GM08714 (cell line): ENCODE results near the gene KAZN.
"Not testable (repeated sequence)": the region's sequence is repeated elsewhere in the genome, so short reads cannot be mapped to it uniquely, and the experiment has no call there.

Experiments used
- H3K4me3 ChIP-seq: fragments of 200-500 bp; sonication (Bioruptor generic); 2 replicates; pipeline ENCODE4 v1.5.1; 2014; ENCODE audit warnings: mild to moderate bottlenecking, low read length, inconsistent platforms
- ZNF274 ChIP-seq: IDR thresholded peaks from 2 replicates; pipeline ENCODE4 v1.6.1; 2012; ENCODE audit warnings: mild to moderate bottlenecking, low read depth, low read length

Gene KAZN

GRCh38 chr1:14572861-14573260, 25.6 kb upstream of the KAZN start:
- no peak overlapping the region for H3K4me3 ChIP-seq
- no peak for TF ChIP-seq ZNF274

- no peak for TF ChIP-seq ZNF274
These were observed 22.3 kb upstream of the KAZN start for GRCh38 chr1:14576155-14576554.

DNA sequence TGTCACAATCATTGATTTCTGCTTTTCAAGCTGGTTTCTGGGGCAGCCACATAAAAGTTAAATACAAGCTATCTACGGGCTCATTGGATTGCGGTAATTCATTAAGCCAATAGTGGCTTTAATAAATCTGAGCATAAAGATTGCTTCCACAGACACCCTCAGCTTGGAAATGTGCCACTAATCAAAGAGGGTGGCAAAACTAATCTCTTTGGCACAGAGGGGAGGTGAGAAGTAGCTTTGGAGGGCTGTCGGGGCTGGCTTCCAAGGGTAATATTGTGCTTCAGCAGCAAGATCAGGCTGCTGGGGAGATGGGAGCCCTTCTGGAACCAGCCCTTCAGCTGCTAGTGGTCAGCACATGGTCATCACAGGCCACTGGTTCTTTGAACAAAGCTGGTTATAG, 21.2 kb upstream of the KAZN start:
- H3K4me3 ChIP-seq: no peak overlapping the region
- no peak for TF ChIP-seq ZNF274

More at GRCh38 chr1:14576155-14576554, 22.3 kb upstream of the KAZN start:
- H3K4me3 ChIP-seq: no peak overlapping the region

DNA sequence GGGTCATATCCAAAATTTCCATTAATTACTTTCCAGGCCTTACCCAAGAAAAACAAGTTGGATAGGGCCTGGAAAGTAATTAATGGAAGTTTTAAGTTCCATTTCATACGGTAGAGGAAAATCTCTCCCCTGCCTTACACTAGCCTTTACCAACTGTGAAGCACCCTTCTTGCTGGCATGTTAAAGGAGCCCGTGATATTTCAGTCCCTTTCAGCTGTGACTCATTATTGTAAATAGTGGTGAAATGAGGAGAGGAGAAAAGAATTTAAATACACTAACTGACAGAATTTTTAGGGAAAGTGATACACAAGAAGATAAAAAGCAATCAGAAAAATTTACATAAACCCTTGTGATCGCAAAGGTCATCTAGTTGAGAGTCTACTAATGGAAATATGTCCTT, 20.3 kb upstream of the KAZN start:
- no peak overlapping the region for H3K4me3 ChIP-seq
- no peak for TF ChIP-seq ZNF274

DNA sequence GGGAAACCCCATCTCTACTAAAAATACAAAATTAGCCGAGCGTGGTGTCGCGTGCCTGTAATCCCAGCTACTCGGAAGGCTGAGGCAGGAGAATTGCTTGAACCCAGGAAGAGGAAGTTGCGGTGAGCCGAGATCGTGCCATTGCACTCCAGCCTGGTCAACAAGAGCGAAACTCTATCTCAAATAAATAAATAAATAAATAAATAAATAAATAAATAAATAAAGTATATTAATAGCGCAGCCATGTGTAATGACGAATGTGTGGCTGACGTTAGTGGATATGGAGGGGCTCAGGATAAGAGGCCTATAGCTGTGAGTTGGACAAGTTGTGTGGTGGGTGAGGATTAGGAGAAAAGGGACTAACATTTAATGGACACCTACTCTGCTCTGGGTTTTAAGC, 18.2 kb upstream of the KAZN start:
- not testable (repeated sequence) for H3K4me3 ChIP-seq

- no peak for TF ChIP-seq ZNF274
- no peak overlapping the region for H3K4me3 ChIP-seq
These were observed 17.5 kb upstream of the KAZN start for GRCh38 chr1:14580986-14581385.

DNA sequence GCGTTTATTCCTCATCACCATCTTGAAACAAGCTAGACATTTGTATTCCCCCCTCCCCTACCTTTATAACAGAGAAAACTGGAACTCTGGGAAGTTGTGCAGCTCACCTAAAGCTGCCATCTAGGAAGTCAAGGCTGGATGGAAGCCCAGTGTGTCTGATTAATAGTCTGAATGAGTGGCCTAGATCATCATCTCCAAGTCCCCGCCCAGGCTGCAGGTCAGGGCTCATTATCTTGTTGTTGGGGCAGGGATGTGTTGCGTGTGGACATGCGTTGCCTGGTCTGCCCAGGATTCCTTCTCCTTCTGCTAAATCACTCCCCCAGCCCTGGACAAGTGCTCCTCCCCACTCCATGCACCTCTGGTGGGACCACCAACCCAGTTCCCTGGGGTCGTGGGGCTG, 14.7 kb upstream of the KAZN start:
- TF ChIP-seq ZNF274: no peak
- no peak overlapping the region for H3K4me3 ChIP-seq

DNA sequence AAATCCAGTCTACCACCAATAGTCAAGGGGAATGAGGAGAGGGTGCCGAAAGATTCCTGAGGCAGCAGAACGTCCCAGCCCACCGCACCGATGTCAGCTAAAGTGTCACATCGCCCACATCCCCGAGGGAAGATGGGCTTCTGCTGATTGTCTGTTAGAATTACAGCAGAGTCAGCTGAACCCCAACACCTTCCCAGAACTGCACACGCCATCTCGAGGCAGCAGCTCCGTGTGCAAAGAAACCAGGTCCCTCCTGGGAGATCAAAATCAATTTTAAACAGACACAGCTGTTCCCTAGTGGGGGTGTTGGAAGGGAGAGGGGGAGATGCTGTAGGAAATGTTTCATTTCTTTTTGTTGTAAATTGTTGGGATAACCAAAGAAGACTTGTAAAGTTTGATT, 12.8 kb upstream of the KAZN start:
- no peak overlapping the region for H3K4me3 ChIP-seq
- no peak for TF ChIP-seq ZNF274

GRCh38 chr1:14590411-14591180, 7.9 kb upstream of the KAZN start:
- TF ChIP-seq ZNF274: no peak
- H3K4me3 ChIP-seq: no peak overlapping the region

GRCh38 chr1:14591600-14591999, 6.9 kb upstream of the KAZN start:
- no peak overlapping the region for H3K4me3 ChIP-seq
- TF ChIP-seq ZNF274: no peak

DNA sequence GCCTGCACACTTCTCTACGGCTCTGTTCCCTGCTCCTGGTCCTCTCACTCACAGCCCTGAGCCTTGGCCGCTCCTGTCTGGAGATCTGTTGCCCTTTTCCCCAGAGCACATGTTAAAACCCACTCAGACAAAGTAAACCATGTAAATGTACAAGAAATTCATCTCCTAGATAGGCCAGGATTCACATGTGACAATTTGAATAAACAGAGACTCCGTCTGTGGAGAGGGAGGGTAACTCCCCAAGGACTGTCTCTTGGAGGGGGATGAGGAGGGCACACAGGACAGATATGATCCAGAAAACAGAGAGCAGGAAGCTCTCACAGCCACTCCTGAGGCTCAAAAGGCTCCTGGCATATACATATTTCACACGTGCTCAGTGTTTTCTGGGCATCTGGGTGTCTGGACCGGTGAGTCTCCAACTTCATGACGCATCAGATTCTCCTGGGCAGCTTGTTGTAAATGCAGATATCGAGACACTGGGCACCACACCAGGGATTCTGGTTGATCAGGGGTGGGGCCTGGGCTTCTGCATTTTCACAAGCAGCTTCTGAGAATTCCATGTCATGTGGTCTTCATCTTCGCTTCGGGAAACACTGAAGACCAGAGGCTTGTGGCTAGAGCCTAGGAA, 6.4 kb upstream of the KAZN start:
- no peak overlapping the region for H3K4me3 ChIP-seq
- no peak for TF ChIP-seq ZNF274

GRCh38 chr1:14593302-14593701, 5.2 kb upstream of the KAZN start:
- H3K4me3 ChIP-seq: no peak overlapping the region
- no peak for TF ChIP-seq ZNF274

- no peak for TF ChIP-seq ZNF274
- no peak overlapping the region for H3K4me3 ChIP-seq
These were observed 4.4 kb upstream of the KAZN start for GRCh38 chr1:14594045-14594444.

DNA sequence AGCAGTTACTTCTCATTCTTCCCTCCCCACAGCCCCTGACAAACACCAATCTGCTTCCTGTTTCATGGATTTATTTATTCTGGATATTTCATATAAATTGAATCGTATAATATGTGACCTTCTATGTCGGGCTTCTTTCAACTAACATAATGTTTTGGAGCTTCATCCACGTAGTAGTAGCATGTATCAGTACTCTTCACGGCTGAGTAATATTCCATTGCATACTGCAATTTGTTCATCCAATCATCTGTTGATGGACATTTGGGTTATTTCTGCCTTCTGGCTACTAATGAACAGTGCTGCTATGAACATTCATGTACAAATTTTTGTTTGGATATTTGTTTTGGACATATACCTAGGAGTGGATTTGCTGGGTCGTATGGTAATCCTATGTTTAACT, 1.9 kb upstream of the KAZN start:
- TF ChIP-seq ZNF274: no peak
- no peak overlapping the region for H3K4me3 ChIP-seq

GRCh38 chr1:14597343-14598006, 1.0 kb upstream of the KAZN start:
- no peak overlapping the region for H3K4me3 ChIP-seq
- TF ChIP-seq ZNF274: no peak
